ENCODE measurements around the gene FLRT2. TPM values are rescaled to one million over a fixed set of nuclear protein-coding genes. Genes with fewer than 3 reads are reported as not detected.
A peak's percentile ranks its signal among the peaks of the same experiment; 100 is the strongest.

The FLRT2 gene
- total and polyA plus RNA-seq, 11 donors: 0.61 to 41.9 (median 3.1) TPM

DNA sequence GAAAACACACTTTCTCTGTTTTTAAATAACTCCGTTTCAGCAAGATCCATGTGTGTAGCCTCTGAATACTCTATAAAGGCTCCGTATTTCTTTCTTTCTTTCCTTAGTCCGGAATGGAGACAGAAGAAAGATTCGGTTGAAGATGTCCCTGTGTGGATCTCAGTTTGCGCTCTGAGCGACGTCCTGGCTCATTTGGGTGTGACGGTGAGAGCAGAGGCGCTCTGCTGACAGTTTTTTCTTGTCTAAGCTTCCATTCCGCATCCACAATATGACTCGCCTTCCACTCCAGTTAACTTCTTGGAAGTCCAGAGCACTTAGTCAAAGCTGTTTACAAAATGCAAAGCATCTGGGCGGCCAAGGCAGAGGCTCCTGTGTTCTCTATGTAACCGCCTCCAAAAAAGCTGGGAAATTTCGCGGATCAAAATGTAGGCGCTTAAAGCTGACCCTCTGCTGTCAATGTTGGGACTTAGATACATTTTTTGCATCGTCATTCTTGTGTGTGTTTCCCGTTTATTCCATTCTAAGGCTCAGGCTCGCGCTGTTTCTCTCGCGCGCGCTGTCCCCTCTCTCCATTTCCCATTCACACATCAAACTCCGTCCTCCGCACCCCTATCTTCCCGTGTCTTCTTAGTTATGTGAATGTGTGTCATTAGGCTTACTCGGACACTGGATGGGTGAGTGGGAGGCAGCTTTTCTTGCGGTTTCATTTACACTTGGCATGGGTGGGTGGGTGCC lies 880 bp upstream of the FLRT2 start:
- Histone ChIP-seq H3K27ac (peak overlapping the region in 10 of 12 donors; percentile 25 to 78 (median 66)), H3K4me1 (peaks cover 0 to 53% (median 20%) of the 10 kb centered on the region in 12 donors), H3K9me3 (no peaks in the 10 kb centered on the region), H3K36me3 (no peaks in the 10 kb centered on the region), H3K27me3 (peaks cover 0 to 52% (median 34%) of the 10 kb centered on the region in 9 donors), H3K4me3 (peak overlapping the region; percentile 22 to 80 (median 61))
- WGBS, 4 donors: 0 to 7% (median 4%) methylated on average over 29 of the region's 29 CpGs
- TF ChIP-seq POLR2A (IDR thresholded peaks at IDR 0.05): no peak
- TF ChIP-seq, protein P1, sequence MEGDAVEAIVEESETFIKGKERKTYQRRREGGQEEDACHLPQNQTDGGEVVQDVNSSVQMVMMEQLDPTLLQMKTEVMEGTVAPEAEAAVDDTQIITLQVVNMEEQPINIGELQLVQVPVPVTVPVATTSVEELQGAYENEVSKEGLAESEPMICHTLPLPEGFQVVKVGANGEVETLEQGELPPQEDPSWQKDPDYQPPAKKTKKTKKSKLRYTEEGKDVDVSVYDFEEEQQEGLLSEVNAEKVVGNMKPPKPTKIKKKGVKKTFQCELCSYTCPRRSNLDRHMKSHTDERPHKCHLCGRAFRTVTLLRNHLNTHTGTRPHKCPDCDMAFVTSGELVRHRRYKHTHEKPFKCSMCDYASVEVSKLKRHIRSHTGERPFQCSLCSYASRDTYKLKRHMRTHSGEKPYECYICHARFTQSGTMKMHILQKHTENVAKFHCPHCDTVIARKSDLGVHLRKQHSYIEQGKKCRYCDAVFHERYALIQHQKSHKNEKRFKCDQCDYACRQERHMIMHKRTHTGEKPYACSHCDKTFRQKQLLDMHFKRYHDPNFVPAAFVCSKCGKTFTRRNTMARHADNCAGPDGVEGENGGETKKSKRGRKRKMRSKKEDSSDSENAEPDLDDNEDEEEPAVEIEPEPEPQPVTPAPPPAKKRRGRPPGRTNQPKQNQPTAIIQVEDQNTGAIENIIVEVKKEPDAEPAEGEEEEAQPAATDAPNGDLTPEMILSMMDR (IDR thresholded peaks at IDR 0.05): no peak
- intact Hi-C loops (cut with DNase I): loop anchor here in 5 of 10 donors (5.0 to 10.0 kb wide), 5 partner anchors 107 to 334 kb away; no protein-coding TSS in a partner anchor
- ATAC-seq: peak in 2 of 4 donors; percentile 21 to 24
- no peak for DNase-seq

DNA sequence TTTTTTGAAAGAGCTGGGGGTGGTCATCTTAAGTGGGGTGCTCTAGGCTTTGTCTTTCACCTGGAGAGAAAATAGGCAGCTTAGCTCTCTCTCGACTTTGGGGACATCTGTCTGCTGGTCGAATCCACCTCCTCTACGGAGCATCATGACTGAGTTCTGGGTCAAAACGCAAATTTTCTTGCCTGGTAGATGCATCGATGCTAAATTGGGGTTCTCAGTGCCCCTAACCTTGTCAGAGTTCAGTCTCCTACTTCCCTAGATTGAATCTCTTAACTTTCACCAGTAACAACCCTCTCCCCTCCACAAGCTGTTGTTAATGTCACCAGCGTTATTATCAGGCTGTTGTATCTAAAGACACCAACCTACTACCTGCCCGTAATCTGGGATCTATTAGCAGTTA lies 682 bp downstream of the FLRT2 start:
- WGBS, 4 donors: 1 to 2% (median 1%) methylated on average over 7 of the region's 7 CpGs
- TF ChIP-seq, protein P1 (IDR thresholded peaks at IDR 0.05): no peak
- TF ChIP-seq POLR2A (IDR thresholded peaks at IDR 0.05): no peak
- H3K9me3 ChIP-seq: no peaks in the 10 kb centered on the region
- DNase-seq: no peak
- no peak for ATAC-seq
- peaks cover 0 to 62% (median 42%) of the 10 kb centered on the region in 9 donors for H3K27me3 ChIP-seq
- H3K4me1 ChIP-seq: peaks cover 0 to 53% (median 20%) of the 10 kb centered on the region in 12 donors
- H3K36me3 ChIP-seq: no peaks in the 10 kb centered on the region
- peak overlapping the region in 8 of 12 donors; percentile 11 to 78 (median 66) for H3K27ac ChIP-seq
- H3K4me3 ChIP-seq: peak overlapping the region; percentile 22 to 80 (median 61)
- intact Hi-C loops (cut with DNase I): loop anchor here in 8 of 10 donors (5.0 to 10.0 kb wide), 4 partner anchors 253 to 1526 kb away; no protein-coding TSS in a partner anchor

DNA sequence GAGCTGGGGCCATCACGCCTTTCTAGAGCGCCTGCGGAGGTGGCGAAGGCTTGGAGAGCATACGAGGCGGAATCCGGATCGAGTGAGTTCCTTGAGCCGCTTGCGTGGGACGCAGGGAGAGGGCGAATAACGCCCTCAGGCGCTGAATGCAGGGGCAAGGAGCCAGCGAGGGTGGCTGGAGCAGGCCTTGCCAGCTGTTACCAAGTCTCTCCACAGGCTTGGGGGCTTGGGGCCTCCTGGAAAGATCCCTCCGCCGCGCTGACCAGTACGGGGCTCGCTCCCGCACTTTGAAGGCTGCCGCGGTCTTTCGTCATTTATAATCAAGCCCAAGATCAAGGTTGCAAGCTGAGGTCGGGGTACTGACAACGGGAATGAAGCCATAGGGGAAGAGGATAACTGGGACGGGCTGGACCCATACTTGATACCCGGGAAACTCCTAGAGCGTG lies 1.2 kb downstream of the FLRT2 start:
- intact Hi-C loops (cut with DNase I): loop anchor here in 8 of 10 donors (5.0 to 10.0 kb wide), 4 partner anchors 254 to 1526 kb away; no protein-coding TSS in a partner anchor
- DNase-seq (peak; percentile 23 to 63 (median 38)), ATAC-seq (peak in 3 of 4 donors; percentile 5 to 33 (median 20))
- Histone ChIP-seq H3K27ac (peak overlapping the region in 9 of 12 donors; percentile 6 to 78 (median 59)), H3K4me3 (peak overlapping the region; percentile 22 to 80 (median 61)), H3K9me3 (no peaks in the 10 kb centered on the region), H3K4me1 (peaks cover 0 to 53% (median 20%) of the 10 kb centered on the region in 12 donors), H3K27me3 (peaks cover 0 to 66% (median 42%) of the 10 kb centered on the region in 9 donors), H3K36me3 (no peaks in the 10 kb centered on the region)
- TF ChIP-seq, protein P1 (IDR thresholded peaks at IDR 0.05): no peak
- no peak for TF ChIP-seq POLR2A (IDR thresholded peaks at IDR 0.05)
- WGBS, 4 donors: 1 to 4% (median 1%) methylated on average over 13 to 29 of the region's 29 CpGs
